Right ventricle myocardium inferior (tissue), 1 donor: ENCODE measurements around the gene PITRM1. TPM values are rescaled to one million over a fixed set of nuclear protein-coding genes. Genes with fewer than 3 reads are reported as not detected.

Experiments
- ATAC-seq: fragments of 200-7000 bp; cut with Tn5 transposase; one replicate; pipeline ENCODE4 v1.9.1; 2020; ENCODE audit warnings: mild to moderate bottlenecking, moderate library complexity
- DNase-seq: peaks from one replicate; pipeline ENCODE4 v3.0.0; 2021; ENCODE audit errors: missing footprints
- intact Hi-C: fragments of 100-400 bp; cut with DNase I; formaldehyde crosslinking; loops from one replicate; pipeline ENCODE4 v1.11.0; 2022
- total RNA-seq: library from RNA; stranded (reverse); fragmentation: NEBNext Ultra II Directional; extraction: Animal tissue kit (Norgen Biotek cat#: 25700); gene quantifications from one replicate; pipeline ENCODE4 v1.2.1, GENCODE V29; 2021
- donor health status: DM: no; HTN: yes; CAD: no; lungs with severe emphysema.

Gene PITRM1
- total RNA-seq, 1 donor from 2014 or later = 91.1 TPM

DNA sequence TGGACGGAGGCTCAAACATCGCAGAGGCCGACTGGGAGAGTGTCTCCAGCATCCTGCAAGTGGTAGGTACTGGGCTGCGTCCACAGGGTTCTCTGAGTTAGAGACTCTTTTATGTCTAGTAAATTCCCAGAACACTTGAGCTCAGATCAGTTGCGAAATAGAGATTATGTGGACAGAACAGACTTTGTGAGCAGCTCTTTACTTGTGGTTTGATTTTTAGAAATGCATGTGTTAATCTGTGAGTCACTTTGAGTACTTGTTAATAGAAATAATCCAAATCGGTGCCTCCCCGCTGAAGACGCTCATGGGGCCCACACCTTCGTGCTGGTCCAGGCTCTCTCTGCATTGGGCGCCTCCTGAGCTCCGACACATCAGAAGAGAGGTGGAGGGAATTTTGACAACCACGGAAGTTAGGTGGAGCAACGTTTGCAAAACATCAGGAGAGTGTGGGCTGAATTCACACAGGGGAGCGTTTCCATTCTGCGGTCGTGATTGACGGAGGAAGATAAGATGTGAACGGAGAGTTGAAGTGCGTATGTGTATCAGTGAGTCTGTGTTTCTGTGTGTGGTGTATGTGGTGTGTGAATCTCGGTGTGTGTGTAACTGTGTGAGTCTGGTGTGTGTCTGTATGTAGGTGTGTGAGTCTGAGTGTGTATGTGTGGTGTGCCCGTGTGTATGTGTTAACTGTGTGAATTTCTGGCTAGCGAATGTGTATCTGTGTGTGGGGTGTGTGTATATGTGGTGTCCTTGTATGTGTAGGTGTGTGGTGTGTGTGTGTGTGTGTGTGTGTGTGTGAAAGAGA, 73.1 kb downstream of the PITRM1 start:
- DNase-seq = no peak
- intact Hi-C loops = no loop called here
- ATAC-seq = no peak

DNA sequence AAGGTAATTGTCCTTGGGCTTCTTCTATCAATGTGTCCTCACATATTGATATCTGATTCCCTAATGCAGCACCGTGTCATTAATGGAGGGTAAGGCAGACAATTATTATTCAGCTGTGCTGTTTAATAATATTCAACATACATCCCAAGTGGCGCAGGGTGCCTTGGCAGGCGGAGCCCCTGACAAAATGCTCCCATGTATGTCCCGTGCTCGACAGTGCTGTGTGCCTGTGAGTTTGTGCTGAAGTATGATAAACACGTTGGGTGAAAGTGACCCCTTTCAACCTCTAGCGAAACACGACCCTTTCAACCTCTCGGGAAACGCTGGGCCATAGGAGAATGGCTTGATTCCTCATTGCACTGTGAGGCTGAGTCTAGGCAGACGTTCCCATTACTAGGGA, 73.9 kb downstream of the PITRM1 start:
- no peak for DNase-seq
- intact Hi-C loops = no loop called here

DNA sequence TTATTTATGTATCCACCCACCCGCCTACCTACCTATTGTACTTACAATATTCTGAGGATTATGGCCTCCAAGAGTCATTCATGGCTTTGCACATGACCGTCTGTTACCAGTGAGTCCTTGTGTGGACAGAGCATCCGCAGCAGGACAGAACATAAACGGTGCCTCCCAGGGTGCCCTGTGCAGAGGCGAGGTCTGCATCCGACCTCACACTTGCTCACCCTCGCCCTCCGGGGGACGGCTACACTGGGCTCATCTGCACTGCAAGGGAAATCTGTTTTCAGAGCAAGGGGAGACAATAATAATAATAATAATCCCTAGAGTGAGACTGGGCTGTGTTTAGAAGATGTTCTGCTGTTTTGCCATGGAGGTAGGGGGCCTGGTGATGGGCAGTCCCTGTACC, 75.4 kb downstream of the PITRM1 start:
- ATAC-seq (no peak), DNase-seq (no peak)
- intact Hi-C loops = no loop called here

More for the DNA sequence above, 73.9 kb downstream of the PITRM1 start:
- no peak for ATAC-seq

DNA sequence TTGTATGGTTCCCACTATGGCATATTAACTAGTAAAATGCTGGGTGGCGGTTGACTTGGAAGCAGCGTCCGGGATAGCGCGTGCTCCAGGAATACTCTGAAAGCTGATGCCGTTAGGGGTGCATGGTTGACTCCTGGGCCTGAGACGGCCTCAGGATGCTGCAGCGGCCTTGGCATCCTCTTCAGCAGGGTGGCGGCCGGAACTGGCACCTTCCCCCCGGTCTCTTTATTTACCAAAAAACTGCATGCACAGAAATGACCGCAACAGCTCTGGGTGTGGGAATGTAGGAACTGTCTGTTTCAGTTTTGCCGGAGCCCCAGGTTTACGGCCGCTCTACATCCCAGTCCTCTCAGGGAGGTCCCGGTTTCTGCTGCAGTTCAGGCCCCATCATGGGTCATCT, 76.4 kb downstream of the PITRM1 start:
- intact Hi-C loops = no loop called here

DNA sequence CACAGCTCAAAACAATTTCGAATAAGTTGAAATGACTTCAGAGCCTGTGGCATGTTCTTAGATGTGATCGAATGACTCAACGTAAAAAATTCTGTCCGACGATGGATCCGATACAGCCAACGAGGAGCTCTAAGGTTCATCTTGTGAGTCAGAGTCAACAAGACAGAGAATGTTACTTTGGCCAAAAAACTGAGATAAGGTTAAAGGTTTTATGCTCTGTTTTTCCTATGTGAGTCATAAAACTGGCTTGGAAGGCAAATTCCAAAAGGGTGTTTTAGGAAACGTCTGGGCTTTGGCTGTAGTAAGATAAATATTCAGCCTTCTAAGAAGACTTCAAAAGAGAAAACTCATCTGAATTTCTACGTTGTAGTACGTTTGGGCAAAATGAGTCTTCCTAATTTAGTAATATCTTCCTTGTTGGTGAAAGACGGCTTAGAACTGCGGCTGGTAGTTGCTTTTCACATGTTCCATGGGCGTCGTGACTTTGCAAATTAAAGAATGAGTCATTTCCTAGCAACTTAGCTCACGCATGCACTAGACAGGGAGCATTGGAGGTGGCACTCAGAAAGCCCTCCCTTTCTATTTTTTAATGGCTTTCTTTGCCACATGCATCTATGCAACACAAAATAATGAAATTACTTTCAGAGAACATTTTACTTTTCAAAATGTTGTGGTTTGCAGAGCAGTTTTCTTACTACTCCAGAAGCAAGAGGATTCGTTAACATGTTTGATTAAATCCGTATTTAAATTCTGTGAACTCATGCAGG, 77.0 kb downstream of the PITRM1 start:
- ATAC-seq (peak; percentile 51), DNase-seq (no peak)
- intact Hi-C loops = no loop called here

More for the DNA sequence above, 76.4 kb downstream of the PITRM1 start:
- ATAC-seq = no peak
- DNase-seq = no peak

DNA sequence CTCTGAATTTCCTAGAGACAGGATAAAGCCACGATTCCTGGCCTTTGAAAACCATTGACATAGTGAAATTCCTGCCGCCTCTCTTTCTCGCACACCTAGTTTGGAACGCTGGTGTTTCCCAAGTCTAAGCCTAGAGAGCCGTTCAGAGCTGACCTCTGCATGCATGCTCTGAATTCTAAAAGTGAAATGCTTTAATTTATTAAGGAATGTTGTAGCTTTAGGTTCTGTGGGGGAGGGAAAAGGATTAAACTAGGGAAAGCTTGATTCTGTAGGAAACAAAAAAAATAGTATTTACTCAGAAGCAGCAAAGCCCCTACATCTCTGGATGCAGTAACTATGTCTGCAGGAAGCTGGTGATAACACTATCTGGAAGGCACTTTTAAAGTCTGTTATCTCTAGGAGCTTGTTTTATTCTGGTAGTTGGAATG, 78.0 kb downstream of the PITRM1 start:
- intact Hi-C loops = no loop called here
- ATAC-seq = no peak
- DNase-seq = no peak

DNA sequence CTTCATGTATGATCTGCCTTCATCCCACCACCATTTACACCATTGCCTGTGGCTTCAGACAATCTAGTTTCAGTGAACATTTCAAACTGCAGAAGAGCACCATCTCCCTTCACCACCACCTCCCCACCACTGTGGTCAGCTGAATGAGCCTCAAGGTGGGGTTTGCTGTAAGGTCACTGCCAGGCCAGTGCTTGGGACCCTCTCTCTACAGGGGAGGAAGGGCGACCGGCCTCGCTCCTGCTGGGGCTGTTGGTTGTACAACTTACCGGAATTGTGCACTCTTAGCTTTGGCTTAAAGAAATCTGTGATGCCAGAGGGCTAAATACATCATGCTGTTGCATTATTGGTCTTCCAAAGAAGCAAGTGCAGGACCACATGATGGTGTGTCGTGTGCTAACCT, 78.6 kb downstream of the PITRM1 start:
- no peak for DNase-seq
- intact Hi-C loops = no loop called here
- no peak for ATAC-seq

DNA sequence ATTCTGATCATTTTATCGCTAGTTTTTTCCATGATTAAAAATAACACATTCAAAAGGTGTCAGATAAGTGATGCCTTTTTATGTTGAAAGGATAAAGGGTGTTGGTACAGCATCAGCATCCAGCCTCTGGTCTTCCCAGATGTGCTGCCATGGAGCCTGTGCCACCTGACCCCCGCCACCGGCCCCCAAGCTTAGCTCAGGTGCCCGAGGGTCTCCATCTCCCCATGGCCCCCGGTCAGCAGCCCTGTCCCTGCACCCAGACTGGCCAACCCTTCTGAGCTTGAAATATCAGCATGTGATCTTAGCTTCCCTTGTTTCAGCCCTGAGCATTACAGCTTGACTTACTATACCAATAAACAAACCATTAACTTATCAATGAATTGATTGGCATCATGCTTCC, 80.7 kb downstream of the PITRM1 start:
- intact Hi-C loops = loop anchor here (2.0 kb wide), 1 partner anchor 21 kb away; no protein-coding TSS in a partner anchor
- ATAC-seq (no peak), DNase-seq (no peak)

DNA sequence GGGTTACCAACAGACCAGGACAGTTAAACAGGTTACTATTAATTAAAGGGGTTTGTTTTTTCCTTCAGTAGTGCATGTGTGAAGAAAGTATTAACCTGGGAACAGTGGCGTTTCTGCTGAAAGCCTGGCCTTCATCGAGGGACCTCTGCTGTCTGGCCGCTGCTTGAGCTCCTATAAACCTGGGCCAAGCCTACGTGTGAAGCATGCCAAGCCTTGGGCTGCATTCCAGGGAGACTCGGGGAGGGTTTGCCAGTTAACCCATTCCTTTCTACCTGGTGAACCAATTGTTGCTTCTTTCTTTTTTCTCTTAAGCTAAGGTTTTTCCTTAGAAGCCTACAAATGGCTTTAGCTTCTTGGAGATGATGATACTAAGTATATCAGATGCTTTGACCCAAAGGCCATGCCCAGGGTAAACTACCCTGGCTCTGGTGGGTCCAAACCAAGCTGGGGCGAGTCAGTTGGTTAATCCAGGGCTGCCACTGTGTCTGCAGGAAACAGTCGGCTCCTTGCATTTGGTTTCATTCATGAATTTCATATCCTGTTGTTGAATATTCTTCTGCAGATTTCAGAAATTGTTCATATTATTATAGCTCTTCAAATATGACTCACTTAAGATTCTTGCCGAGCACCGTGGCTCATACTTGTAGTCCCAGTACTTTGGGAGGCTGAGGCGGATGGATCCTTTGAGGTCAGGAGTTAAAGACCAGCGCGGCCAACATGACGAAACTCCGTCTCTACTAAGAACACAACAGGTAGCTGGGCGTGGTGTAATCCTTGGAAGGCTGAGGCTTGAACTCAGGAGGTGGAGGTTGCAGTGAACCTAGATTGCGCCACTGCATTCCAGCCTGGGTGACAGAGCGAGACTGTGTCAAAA, 81.4 kb downstream of the PITRM1 start:
- intact Hi-C loops = loop anchor here (2.0 kb wide), 1 partner anchor 22 kb away; no protein-coding TSS in a partner anchor
- ATAC-seq (peak; percentile 61), DNase-seq (no peak)

DNA sequence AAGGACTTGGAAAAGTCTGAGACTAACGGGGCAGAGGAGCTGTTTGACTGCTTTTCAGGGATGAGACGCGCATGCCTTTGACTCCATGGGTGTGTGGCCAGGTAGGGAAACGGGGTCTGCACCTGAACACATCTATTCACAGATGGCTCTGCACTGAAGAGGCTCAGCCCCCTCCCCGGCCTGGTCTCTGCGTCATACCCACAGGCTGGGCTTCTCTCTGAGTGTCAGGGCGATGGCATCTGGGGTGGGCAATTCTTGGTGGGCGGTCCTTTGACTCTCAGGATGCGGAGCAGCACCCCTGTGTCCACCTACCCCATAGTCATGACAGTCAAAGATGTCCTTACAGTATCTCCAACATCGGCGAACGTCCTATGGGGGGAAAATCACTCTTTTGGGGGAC, 82.2 kb downstream of the PITRM1 start:
- intact Hi-C loops = loop anchor here (2.0 kb wide), 1 partner anchor 22 kb away; no protein-coding TSS in a partner anchor
- no peak for DNase-seq
- ATAC-seq = no peak

Other genes with a start within 250 kb of the PITRM1 start
- gene PFKP, start 105.2 kb downstream of the PITRM1 start, total RNA-seq = 181 TPM